Gastroesophageal sphincter (tissue), 3 donors: ENCODE data around the gene CEP72.

ENCODE experiments used
- CTCF ChIP-seq, 4 experiments: fragments of 200-600 bp in 2 of 4; fragments of 450-650 bp in 2 of 4; sonication (generic) in 1 of 4; IDR thresholded peaks; one replicate each; pipeline ENCODE4 v1.5.1; 2017 to 2019; ENCODE audit warnings: antibody characterized with exemption in 4 of 4, mild to moderate bottlenecking in 2 of 4, moderate library complexity in 2 of 4
- POLR2A ChIP-seq, 2 donors: fragments of 450-650 bp; IDR thresholded peaks; one replicate each; pipeline ENCODE4 v1.6.1; 2017; ENCODE audit warnings: antibody characterized with exemption in 2 of 2, mild to moderate bottlenecking in 2 of 2, moderate library complexity in 1 of 2
- POLR2AphosphoS5 ChIP-seq: sonication (generic); formaldehyde crosslinking; IDR thresholded peaks from one replicate; pipeline ENCODE4 v1.6.1; 2017; ENCODE audit warnings: antibody characterized with exemption

GRCh38 chr5:569358-569867 is 42.7 kb upstream of the CEP72 start:
- TF ChIP-seq CTCF (IDR thresholded peaks at IDR 0.05) (no peak), POLR2A (IDR thresholded peaks at IDR 0.05) (no peak), POLR2AphosphoS5 (no peak)
